ENCODE measurements around the gene APMAP. TPM values are rescaled to one million over a fixed set of nuclear protein-coding genes. Genes with fewer than 3 reads are reported as not detected.

APMAP gene
- total RNA-seq, 1 experiment from 2014 or later = 67.8 TPM

DNA sequence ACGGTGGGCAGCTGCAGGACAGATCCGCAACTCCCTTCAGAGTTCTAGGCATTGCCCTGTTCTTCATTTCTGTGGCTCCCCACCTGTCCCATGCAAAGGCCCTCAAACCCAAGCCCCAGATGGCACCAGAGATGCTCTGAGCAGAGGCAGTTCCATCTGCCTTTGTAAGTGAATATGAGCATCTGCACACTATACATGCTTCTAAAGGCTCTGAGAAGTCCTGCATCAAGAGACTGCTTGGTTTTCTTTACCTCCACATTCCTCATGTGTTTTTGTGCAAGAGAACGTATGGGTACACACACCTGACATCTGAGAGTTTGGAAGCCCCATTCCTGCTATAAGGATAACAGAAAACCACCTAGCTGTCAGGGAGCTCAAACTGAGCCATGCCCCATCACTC lies 57.8 kb downstream of the APMAP start:
- Histone ChIP-seq H3K14ac (ENCODE audit: insufficient read depth, low read length) (no peak overlapping the region; the same call in 1 of the 2 replicates), H3K23ac (ENCODE audit: insufficient read length, low read depth, low read length) (no peak overlapping the region), H3T11ph (ENCODE audit: low read length) (no peak overlapping the region), H2BK5ac (ENCODE audit: insufficient read length, low read length) (no peak overlapping the region), H3K23me2 (ENCODE audit: insufficient read length, low read depth, low read length, poor library complexity, severe bottlenecking) (no peaks in the 10 kb centered on the region), H3K9ac (ENCODE audit: extremely low read depth, insufficient read length, low read length) (no peak overlapping the region), H3K4ac (ENCODE audit: low read depth, low read length) (no peak overlapping the region), H4K8ac (replicated peaks; ENCODE audit: insufficient read length, low read depth, low read length) (no peak overlapping the region), H3K4me2 (ENCODE audit: insufficient read depth, insufficient read length, low read length) (no peak overlapping the region), H2BK20ac (ENCODE audit: low read depth, low read length, poor library complexity, severe bottlenecking) (no peak overlapping the region), H2BK15ac (ENCODE audit: low read depth, low read length) (no peak overlapping the region), H2BK120ac (ENCODE audit: low read depth, low read length, poor library complexity, severe bottlenecking) (no peak overlapping the region), H3K4me1 (ENCODE audit: insufficient read depth, low read length) (peaks cover 4% of the 10 kb centered on the region; the same call in 1 of the 2 replicates), H3K27me3 (ENCODE audit: insufficient read depth, low read length) (no peaks in the 10 kb centered on the region), H3K18ac (ENCODE audit: insufficient read length, low read depth, low read length) (no peak overlapping the region), H3K27ac (ENCODE audit: insufficient read length, low read depth, low read length) (no peak overlapping the region), H3K56ac (ENCODE audit: insufficient read length, low read depth, low read length) (no peak overlapping the region), H4K5ac (ENCODE audit: insufficient read length, low read depth, low read length) (no peak overlapping the region), H3K79me2 (ENCODE audit: insufficient read depth, low read length) (no peaks in the 10 kb centered on the region), H2AFZ (ENCODE audit: low read length) (no peak overlapping the region), H4K91ac (ENCODE audit: insufficient read length, low read depth, low read length) (no peak overlapping the region), H2AK5ac (ENCODE audit: insufficient read length, low read length) (no peak overlapping the region), H3K9me3 (ENCODE audit: control insufficient read depth, low read depth, low read length) (no peaks in the 10 kb centered on the region), H2BK12ac (ENCODE audit: insufficient read length, low read depth, low read length) (no peak overlapping the region), H3K79me1 (ENCODE audit: insufficient read depth, low read depth, low read length, poor library complexity, severe bottlenecking) (no peaks in the 10 kb centered on the region), H4K20me1 (ENCODE audit: control insufficient read depth, insufficient read depth, insufficient read length) (no peaks in the 10 kb centered on the region)
- WGBS (ENCODE audit: extremely low coverage, insufficient read length, low lambda C conversion rate) = no CpG with 5 or more reads among the region's 3 CpGs
- Mint-ChIP-seq H3K4me1 (peaks cover 14 to 15% of the 10 kb centered on the region in 2 experiments), H3K9me3 (peaks cover 2 to 12% of the 10 kb centered on the region in 2 experiments; a peak in 4 of 5 replicates), H3K36me3 (ENCODE audit: insufficient read depth in 1 of 3, low read depth in 3 of 3) (0 out of 7 replicates have a peak, but pooled peaks cover 0 to 5% (median 3%) of the 10 kb centered on the region in 3 experiments), H3K27me3 (ENCODE audit: low read depth) (peaks cover 7% of the 10 kb centered on the region; the same call in 1 of the 2 replicates), H3K4me3 (no peak overlapping the region), H3K27ac (no peak overlapping the region)
- DNase-seq = no peak
- TF ChIP-seq, protein P1, sequence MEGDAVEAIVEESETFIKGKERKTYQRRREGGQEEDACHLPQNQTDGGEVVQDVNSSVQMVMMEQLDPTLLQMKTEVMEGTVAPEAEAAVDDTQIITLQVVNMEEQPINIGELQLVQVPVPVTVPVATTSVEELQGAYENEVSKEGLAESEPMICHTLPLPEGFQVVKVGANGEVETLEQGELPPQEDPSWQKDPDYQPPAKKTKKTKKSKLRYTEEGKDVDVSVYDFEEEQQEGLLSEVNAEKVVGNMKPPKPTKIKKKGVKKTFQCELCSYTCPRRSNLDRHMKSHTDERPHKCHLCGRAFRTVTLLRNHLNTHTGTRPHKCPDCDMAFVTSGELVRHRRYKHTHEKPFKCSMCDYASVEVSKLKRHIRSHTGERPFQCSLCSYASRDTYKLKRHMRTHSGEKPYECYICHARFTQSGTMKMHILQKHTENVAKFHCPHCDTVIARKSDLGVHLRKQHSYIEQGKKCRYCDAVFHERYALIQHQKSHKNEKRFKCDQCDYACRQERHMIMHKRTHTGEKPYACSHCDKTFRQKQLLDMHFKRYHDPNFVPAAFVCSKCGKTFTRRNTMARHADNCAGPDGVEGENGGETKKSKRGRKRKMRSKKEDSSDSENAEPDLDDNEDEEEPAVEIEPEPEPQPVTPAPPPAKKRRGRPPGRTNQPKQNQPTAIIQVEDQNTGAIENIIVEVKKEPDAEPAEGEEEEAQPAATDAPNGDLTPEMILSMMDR (conservative IDR thresholded peaks at IDR 0.05) = no peak
